Effector memory CD4-positive, alpha-beta T cell (primary cell): ENCODE data around the gene SMC6.

Experiments used
- DNase-seq, 3 donors: peaks; one replicate each; pipeline ENCODE4 v3.0.0-alpha.2; 2020
- H3K27ac ChIP-seq: 2 replicates; pipeline ENCODE4 v1.7.0; 2013; ENCODE audit warnings: mild to moderate bottlenecking, low read length, moderate library complexity; ENCODE audit not compliant: insufficient read depth, poor library complexity, severe bottlenecking
- H3K27me3 ChIP-seq: replicated peaks from 2 replicates; pipeline ENCODE4 v1.7.0; 2013; ENCODE audit warnings: mild to moderate bottlenecking, low read length; ENCODE audit not compliant: insufficient read depth, control insufficient read depth, poor library complexity, severe bottlenecking
- H3K36me3 ChIP-seq: 2 replicates; pipeline ENCODE4 v1.7.0; 2013; ENCODE audit warnings: mild to moderate bottlenecking, low read length, moderate library complexity; ENCODE audit not compliant: control insufficient read depth, insufficient read depth
- H3K4me1 ChIP-seq: 2 replicates; pipeline ENCODE4 v1.7.0; 2013; ENCODE audit warnings: low read length, mild to moderate bottlenecking; ENCODE audit not compliant: control insufficient read depth, insufficient read depth, poor library complexity, severe bottlenecking
- H3K4me3 ChIP-seq: 2 replicates; pipeline ENCODE4 v1.7.0; 2013; ENCODE audit warnings: low read length, low read depth, mild to moderate bottlenecking; ENCODE audit not compliant: insufficient read depth, poor library complexity, severe bottlenecking
- H3K9me3 ChIP-seq: 2 replicates; pipeline ENCODE4 v1.7.0; 2013; ENCODE audit warnings: mild to moderate bottlenecking, low read length, moderate library complexity; ENCODE audit not compliant: control insufficient read depth

Gene SMC6

GRCh38 chr2:17749753-17750438 is 3.7 kb downstream of the SMC6 start:
- Histone ChIP-seq H3K9me3 (no peaks in the 10 kb centered on the region), H3K4me1 (peaks cover 12% of the 10 kb centered on the region), H3K4me3 (no peak overlapping the region), H3K27ac (no peak overlapping the region), H3K27me3 (no peaks in the 10 kb centered on the region), H3K36me3 (no peaks in the 10 kb centered on the region)
- DNase-seq, result no peak

DNA sequence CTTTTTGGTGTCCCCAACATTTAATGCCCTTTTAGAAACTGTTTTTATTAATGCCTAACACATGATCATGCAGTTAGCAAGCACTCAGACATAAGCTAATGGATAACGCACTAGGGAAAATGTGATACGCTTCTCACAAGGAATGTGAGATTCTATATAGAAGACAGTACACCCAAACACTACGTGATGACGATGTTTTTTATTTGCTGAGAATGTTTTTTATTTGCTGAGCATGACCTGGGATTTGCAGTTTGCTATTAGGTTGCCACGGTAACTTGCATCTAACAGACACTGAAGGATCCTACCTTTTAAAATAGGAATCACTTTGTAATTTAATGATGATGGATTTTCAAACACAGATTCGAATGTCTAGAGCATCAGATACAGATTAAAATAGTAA is 4.9 kb downstream of the SMC6 start:
- H3K9me3 ChIP-seq, result no peaks in the 10 kb centered on the region
- no peak overlapping the region for H3K4me3 ChIP-seq
- no peaks in the 10 kb centered on the region for H3K27me3 ChIP-seq
- H3K36me3 ChIP-seq, result no peaks in the 10 kb centered on the region
- peaks cover 6% of the 10 kb centered on the region for H3K4me1 ChIP-seq
- no peak overlapping the region for H3K27ac ChIP-seq
- no peak for DNase-seq

DNA sequence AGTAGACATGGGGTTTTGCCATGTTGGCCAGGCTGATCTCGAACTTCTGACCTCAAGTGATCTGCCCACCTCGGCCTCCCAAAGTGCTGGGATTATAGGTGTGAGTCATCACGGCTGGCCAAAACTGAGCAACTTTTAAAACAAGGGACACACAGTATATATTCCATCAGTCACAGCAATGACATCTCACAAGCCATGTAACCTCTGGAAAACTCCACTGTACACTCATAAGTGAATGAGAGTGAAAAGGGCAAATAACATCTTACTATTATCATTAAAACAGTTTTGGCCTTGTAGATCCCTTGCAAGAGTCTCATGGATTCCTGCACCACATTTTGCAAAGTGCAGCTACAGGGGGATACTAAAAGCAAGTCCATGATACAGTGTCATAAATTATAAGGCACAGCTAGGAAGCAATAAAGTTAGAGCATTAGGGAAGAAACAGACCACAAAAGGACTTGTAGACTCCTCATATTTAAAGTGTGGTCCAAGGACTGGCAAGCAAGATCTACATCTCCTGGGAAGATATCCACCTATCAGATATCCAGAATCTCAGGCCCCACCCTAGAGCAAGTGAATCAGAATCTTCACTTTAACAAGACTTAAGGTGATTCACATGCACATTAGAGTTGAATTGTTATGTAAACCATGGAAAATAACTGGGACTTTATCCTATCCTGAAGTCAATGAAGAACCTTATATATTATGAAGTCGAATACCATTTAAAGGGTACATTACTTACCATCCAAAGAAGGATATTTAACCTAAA is 5.7 kb downstream of the SMC6 start:
- Histone ChIP-seq H3K9me3 (no peaks in the 10 kb centered on the region), H3K36me3 (no peaks in the 10 kb centered on the region), H3K27me3 (no peaks in the 10 kb centered on the region), H3K4me1 (peaks cover 3% of the 10 kb centered on the region), H3K27ac (no peak overlapping the region), H3K4me3 (no peak overlapping the region)
- no peak for DNase-seq

DNA sequence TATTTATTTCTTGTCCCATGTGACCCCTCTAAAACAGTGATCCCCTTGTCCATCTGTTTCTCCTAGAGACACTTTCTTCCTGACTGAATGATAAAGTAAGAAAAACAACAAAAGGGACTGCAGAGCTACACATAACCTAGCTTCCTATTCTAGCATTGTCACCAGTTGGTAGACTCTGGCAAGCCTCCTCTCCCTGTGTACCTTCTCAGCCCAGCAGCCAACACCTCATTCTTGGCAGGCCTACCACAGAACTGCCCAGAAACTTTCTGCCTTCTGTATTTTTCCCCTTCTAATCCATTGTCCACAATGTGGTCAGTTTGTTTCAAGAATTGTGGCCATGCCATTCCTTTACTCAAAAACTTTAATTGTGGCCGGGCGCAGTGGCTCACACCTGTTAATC is 13.4 kb downstream of the SMC6 start:
- H3K27ac ChIP-seq, result no peak overlapping the region
- H3K27me3 ChIP-seq, result no peaks in the 10 kb centered on the region
- peaks cover 19% of the 10 kb centered on the region for H3K36me3 ChIP-seq
- DNase-seq, result no peak
- no peaks in the 10 kb centered on the region for H3K9me3 ChIP-seq
- H3K4me3 ChIP-seq, result no peak overlapping the region
- no peaks in the 10 kb centered on the region for H3K4me1 ChIP-seq

GRCh38 chr2:17736989-17737388 is 16.6 kb downstream of the SMC6 start:
- Histone ChIP-seq H3K27ac (no peak overlapping the region), H3K4me1 (no peaks in the 10 kb centered on the region), H3K4me3 (no peak overlapping the region), H3K27me3 (no peaks in the 10 kb centered on the region), H3K9me3 (no peaks in the 10 kb centered on the region), H3K36me3 (peaks cover 32% of the 10 kb centered on the region)
- no peak for DNase-seq

GRCh38 chr2:17735864-17736263 is 17.7 kb downstream of the SMC6 start:
- H3K27ac ChIP-seq, result no peak overlapping the region
- no peak for DNase-seq
- no peak overlapping the region for H3K4me3 ChIP-seq
- no peaks in the 10 kb centered on the region for H3K4me1 ChIP-seq
- no peaks in the 10 kb centered on the region for H3K27me3 ChIP-seq
- peaks cover 40% of the 10 kb centered on the region for H3K36me3 ChIP-seq
- no peaks in the 10 kb centered on the region for H3K9me3 ChIP-seq

GRCh38 chr2:17733599-17733998 is 20.0 kb downstream of the SMC6 start:
- no peak for DNase-seq
- Histone ChIP-seq H3K27me3 (no peaks in the 10 kb centered on the region), H3K4me3 (no peak overlapping the region), H3K9me3 (no peaks in the 10 kb centered on the region), H3K27ac (no peak overlapping the region), H3K36me3 (peaks cover 48% of the 10 kb centered on the region), H3K4me1 (no peaks in the 10 kb centered on the region)

DNA sequence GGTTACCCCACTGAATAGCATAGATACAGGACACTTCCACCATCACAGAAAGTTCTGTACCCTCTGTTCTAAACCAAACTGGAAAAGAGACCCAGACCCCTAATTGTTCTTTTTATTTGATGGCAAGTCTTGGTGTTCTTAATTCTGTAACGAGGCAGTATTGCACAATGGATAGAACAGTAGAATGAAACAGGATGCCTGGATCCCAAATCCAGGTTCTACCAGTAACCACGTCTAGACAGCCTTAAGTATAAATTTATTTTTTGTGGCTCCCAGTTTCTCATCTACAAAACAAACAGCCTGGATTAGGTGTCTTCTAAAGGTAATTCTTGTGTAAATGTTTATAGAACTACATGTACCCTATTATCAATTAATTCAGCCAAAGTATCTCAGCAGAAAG is 23.7 kb downstream of the SMC6 start:
- no peak overlapping the region for H3K4me3 ChIP-seq
- H3K4me1 ChIP-seq, result no peaks in the 10 kb centered on the region
- H3K27me3 ChIP-seq, result no peaks in the 10 kb centered on the region
- no peak overlapping the region for H3K27ac ChIP-seq
- no peaks in the 10 kb centered on the region for H3K9me3 ChIP-seq
- no peak for DNase-seq
- peaks cover 27% of the 10 kb centered on the region for H3K36me3 ChIP-seq

GRCh38 chr2:17728210-17728609 is 25.4 kb downstream of the SMC6 start:
- Histone ChIP-seq H3K4me3 (no peak overlapping the region), H3K4me1 (no peaks in the 10 kb centered on the region), H3K27ac (no peak overlapping the region), H3K36me3 (peaks cover 19% of the 10 kb centered on the region), H3K9me3 (no peaks in the 10 kb centered on the region), H3K27me3 (no peaks in the 10 kb centered on the region)
- no peak for DNase-seq

DNA sequence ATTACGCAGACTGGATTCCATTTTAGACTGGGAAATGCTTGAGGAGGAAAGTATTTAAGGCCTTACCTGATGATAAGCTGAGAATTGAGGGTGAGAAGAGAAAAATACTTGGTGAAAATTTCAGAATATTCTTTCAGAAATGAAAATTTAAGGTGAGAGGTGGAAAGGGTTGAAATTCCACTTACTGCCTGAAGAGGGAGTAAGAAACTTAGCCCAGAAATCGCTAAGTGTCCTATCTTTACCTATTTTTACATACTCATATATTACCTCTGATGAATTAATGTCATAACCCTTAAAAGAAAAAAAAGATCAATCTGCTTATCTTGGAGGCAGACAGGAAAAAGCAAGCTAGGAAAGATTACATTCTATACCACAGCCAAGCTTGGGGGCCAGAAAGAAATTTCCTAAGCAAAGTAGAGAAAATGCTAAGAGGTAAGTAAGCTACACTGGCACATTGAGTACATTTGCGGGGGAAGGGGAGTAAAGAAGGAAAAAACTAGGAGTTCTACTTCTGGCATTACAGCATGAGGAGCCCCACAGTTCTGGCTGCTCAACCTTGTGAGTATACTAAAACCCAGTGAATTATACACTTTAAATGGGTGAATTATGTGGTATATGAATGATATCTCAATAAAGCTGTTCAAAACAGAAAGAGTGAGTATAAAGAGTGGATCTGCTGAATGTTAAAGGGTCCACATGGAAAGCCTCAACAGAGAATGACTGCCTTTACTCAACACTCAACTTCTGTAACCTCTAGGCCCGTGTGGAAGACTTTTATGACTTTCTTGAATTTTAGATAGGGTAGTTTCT is 33.8 kb downstream of the SMC6 start:
- H3K36me3 ChIP-seq, result peaks cover 15% of the 10 kb centered on the region
- H3K27ac ChIP-seq, result no peak overlapping the region
- no peak overlapping the region for H3K4me3 ChIP-seq
- H3K27me3 ChIP-seq, result no peaks in the 10 kb centered on the region
- DNase-seq, result no peak
- no peaks in the 10 kb centered on the region for H3K9me3 ChIP-seq
- no peaks in the 10 kb centered on the region for H3K4me1 ChIP-seq
